ENCODE measurements around the gene ZBTB7C.

The ZBTB7C gene

GRCh38 chr18:48160622-48161021, 248.6 kb downstream of the ZBTB7C start:
- Histone ChIP-seq H3K4me3 (ENCODE audit: low read depth, low read length) (no peak overlapping the region), H3K27me3 (no peaks in the 10 kb centered on the region), H3K36me3 (no peaks in the 10 kb centered on the region), H3K9me3 (no peaks in the 10 kb centered on the region), H3K4me1 (peaks cover 10% of the 10 kb centered on the region)
- TF ChIP-seq, protein P1, sequence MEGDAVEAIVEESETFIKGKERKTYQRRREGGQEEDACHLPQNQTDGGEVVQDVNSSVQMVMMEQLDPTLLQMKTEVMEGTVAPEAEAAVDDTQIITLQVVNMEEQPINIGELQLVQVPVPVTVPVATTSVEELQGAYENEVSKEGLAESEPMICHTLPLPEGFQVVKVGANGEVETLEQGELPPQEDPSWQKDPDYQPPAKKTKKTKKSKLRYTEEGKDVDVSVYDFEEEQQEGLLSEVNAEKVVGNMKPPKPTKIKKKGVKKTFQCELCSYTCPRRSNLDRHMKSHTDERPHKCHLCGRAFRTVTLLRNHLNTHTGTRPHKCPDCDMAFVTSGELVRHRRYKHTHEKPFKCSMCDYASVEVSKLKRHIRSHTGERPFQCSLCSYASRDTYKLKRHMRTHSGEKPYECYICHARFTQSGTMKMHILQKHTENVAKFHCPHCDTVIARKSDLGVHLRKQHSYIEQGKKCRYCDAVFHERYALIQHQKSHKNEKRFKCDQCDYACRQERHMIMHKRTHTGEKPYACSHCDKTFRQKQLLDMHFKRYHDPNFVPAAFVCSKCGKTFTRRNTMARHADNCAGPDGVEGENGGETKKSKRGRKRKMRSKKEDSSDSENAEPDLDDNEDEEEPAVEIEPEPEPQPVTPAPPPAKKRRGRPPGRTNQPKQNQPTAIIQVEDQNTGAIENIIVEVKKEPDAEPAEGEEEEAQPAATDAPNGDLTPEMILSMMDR (IDR thresholded peaks at IDR 0.05; ENCODE audit: low read depth, low read length) = no peak
- no peak for DNase-seq

- Histone ChIP-seq H3K27me3 (no peaks in the 10 kb centered on the region), H3K4me3 (ENCODE audit: low read depth, low read length) (no peak overlapping the region), H3K9me3 (no peaks in the 10 kb centered on the region), H3K4me1 (peaks cover 10% of the 10 kb centered on the region), H3K36me3 (no peaks in the 10 kb centered on the region)
- DNase-seq = no peak
- TF ChIP-seq, protein P1 (IDR thresholded peaks at IDR 0.05; ENCODE audit: low read depth, low read length) = no peak
Measured at GRCh38 chr18:48159816-48160215, 249.4 kb downstream of the ZBTB7C start.

DNA sequence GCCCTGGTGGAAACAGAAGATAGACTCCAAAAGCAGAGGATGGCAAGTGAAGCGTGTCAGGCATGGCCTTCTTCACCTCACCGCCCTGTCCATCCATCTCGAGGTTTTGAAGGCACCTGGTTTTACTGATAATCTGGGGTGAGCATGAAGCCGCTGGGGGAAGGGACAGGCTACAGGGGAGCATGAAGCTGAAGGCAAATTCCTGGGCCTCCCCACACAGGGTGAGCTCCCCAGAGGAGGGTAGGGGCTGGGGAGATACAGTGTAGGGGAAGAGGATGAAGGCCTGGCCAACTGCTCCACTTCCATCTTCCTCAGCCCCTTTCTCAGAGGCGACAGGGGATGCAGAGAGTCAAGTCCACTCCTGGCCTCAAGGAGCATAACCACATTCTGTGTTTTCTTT, 250.5 kb downstream of the ZBTB7C start:
- Histone ChIP-seq H3K27me3 (no peaks in the 10 kb centered on the region), H3K4me3 (ENCODE audit: low read depth, low read length) (no peak overlapping the region), H3K36me3 (no peaks in the 10 kb centered on the region), H3K9me3 (no peaks in the 10 kb centered on the region), H3K4me1 (peaks cover 3% of the 10 kb centered on the region)
- TF ChIP-seq, protein P1 (IDR thresholded peaks at IDR 0.05; ENCODE audit: low read depth, low read length) = no peak
- DNase-seq = no peak

DNA sequence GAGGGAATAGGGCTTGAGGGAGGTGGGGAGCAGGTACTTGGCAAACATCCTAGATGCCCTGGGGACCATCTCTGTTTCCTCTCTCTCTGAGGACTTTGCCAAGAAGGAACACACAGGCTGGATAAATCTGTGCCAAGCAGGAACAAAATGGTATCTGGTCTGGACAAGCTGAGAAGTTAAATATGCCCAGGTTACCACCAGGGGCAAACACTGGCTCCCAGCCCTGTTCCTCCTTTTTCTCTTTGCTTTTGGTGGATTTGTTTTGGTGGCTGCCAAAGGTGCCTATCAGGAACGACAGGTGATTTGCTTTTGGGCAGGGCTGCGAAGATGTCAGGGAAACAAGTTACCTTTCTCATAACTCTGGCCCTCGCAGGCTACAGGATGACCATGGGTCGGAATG, 251.2 kb downstream of the ZBTB7C start:
- Histone ChIP-seq H3K9me3 (no peaks in the 10 kb centered on the region), H3K36me3 (no peaks in the 10 kb centered on the region), H3K4me1 (no peaks in the 10 kb centered on the region), H3K4me3 (ENCODE audit: low read depth, low read length) (no peak overlapping the region), H3K27me3 (no peaks in the 10 kb centered on the region)
- no peak for DNase-seq
- TF ChIP-seq, protein P1 (IDR thresholded peaks at IDR 0.05; ENCODE audit: low read depth, low read length) = no peak

GRCh38 chr18:48155856-48156255, 253.3 kb downstream of the ZBTB7C start:
- DNase-seq = no peak
- Histone ChIP-seq H3K4me3 (ENCODE audit: low read depth, low read length) (no peak overlapping the region), H3K4me1 (no peaks in the 10 kb centered on the region), H3K27me3 (no peaks in the 10 kb centered on the region), H3K9me3 (no peaks in the 10 kb centered on the region), H3K36me3 (no peaks in the 10 kb centered on the region)
- TF ChIP-seq, protein P1 (IDR thresholded peaks at IDR 0.05; ENCODE audit: low read depth, low read length) = no peak

- DNase-seq = no peak
- H3K27me3 ChIP-seq = no peaks in the 10 kb centered on the region
- no peak overlapping the region for H3K4me3 ChIP-seq (ENCODE audit: low read depth, low read length)
- TF ChIP-seq, protein P1 (IDR thresholded peaks at IDR 0.05; ENCODE audit: low read depth, low read length) = no peak
- H3K36me3 ChIP-seq = no peaks in the 10 kb centered on the region
- no peaks in the 10 kb centered on the region for H3K4me1 ChIP-seq
- H3K9me3 ChIP-seq = no peaks in the 10 kb centered on the region
Measured at GRCh38 chr18:48154828-48155227, 254.4 kb downstream of the ZBTB7C start.
